ENCODE measurements around the gene FHAD1.

FHAD1 gene

DNA sequence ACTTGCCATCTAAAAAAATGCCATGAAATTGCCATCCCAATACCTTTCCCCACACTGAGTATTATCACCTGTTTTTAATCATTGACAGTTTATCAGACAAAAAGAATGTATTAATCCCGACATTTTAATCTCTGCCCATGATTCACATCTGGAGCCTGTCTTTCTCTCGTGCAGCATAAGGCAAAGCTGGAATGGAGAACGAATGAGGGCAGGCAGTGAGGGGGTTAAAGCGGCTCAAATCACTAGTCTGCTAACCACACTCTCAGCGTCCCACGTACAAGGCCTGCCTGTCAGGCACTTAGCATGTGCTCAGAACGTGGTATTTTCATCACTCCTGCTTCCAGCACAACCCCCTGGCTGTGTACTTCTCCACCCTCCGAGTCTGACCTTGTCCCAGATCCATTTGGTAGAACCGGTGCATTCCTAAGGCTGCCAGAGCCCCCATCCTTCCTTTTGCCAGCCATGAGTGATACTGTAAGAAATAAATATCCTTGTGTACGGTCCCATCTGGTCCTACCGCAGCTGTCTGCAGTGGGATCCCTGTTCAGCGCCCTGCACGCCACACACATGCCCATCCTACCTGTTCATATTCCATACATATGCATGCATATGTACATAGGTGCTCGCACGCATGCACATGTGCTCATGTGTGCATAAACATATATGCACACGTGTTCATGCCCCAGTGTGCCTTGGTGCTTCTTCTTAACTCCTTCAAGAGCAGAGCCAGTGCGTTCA is 34.6 kb upstream of the FHAD1 start:
- WGBS = 70% methylated on average over 16 of the region's 17 CpGs
- peaks cover 0 to 4% of the 10 kb centered on the region in 2 experiments for H3K27me3 ChIP-seq (ENCODE audit: control insufficient read depth in 1 of 2, insufficient read depth in 1 of 2, low read length in 2 of 2)

DNA sequence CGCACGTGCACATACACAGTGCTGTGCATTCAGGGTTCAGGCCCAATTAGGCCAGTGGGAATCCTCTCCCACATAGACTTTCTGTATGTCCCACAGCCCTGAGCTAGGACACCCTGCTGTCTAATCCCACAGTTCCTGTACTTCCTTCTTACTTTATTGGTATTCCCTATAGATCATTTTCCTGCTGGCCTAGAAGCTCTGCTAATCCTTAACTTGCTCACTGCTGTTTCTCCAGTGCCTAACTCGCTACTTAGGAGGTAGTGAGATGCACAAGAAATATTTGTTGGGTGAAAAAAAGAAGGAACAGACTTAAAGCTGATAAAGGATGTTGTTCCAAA is 34.1 kb upstream of the FHAD1 start:
- Histone ChIP-seq H2AFZ (ENCODE audit: low read depth, low read length) (no peak overlapping the region), H3K4ac (ENCODE audit: low read depth in 1 of 2, low read length in 2 of 2) (peak overlapping the region in 1 of 2 experiments; percentile 35), H3K27ac (ENCODE audit: low read length, poor library complexity, severe bottlenecking) (peak overlapping the region; percentile 86), H4K8ac (ENCODE audit: low read length) (peak overlapping the region; percentile 90), H3K4me2 (ENCODE audit: low read length, poor library complexity, severe bottlenecking) (no peak overlapping the region), H3K14ac (ENCODE audit: low read length in 2 of 2) (peak overlapping the region in 1 of 2 experiments; percentile 58), H3K4me1 (ENCODE audit: control insufficient read depth, insufficient read depth, low read depth, low read length) (peaks cover 30% of the 10 kb centered on the region), H4K91ac (ENCODE audit: low read length) (peak overlapping the region; percentile 87), H3K79me1 (replicated peaks; ENCODE audit: low read length, poor library complexity, severe bottlenecking) (peaks cover 22% of the 10 kb centered on the region), H3K4me3 (ENCODE audit: insufficient read depth in 1 of 2, low read depth in 1 of 2, low read length in 2 of 2) (no peak overlapping the region), H3K36me3 (ENCODE audit: control insufficient read depth in 1 of 2, insufficient read depth in 2 of 2, low read depth in 1 of 2, low read length in 2 of 2) (peaks cover 0 to 4% of the 10 kb centered on the region in 2 experiments), H3K27me3 (ENCODE audit: control insufficient read depth in 1 of 2, insufficient read depth in 1 of 2, low read length in 2 of 2) (peaks cover 0 to 4% of the 10 kb centered on the region in 2 experiments), H2BK15ac (ENCODE audit: low read depth, poor library complexity, severe bottlenecking) (no peak overlapping the region), H3K9me3 (ENCODE audit: control insufficient read depth, low read length) (no peaks in the 10 kb centered on the region), H3K18ac (ENCODE audit: low read depth in 1 of 2, low read length in 2 of 2) (peak overlapping the region; percentile 64 to 69), H2BK120ac (ENCODE audit: low read depth, low read length) (no peak overlapping the region), H2AK5ac (ENCODE audit: low read length, severe bottlenecking) (peak overlapping the region; percentile 9), H2BK12ac (ENCODE audit: low read length in 2 of 2) (peak overlapping the region; percentile 13 to 49), H3K23ac (ENCODE audit: low read length in 2 of 2) (no peak overlapping the region), H2BK5ac (ENCODE audit: low read depth, low read length, poor library complexity, severe bottlenecking) (no peak overlapping the region), H3K9ac (ENCODE audit: low read length) (no peak overlapping the region)
- no peak for DNase-seq
- 94% methylated on average over 3 of the region's 3 CpGs for WGBS

More for the DNA sequence above, 34.6 kb upstream of the FHAD1 start:
- Histone ChIP-seq H2BK15ac (ENCODE audit: low read depth, poor library complexity, severe bottlenecking) (peak overlapping the region; percentile 76), H3K4me1 (ENCODE audit: control insufficient read depth, insufficient read depth, low read depth, low read length) (peaks cover 34% of the 10 kb centered on the region), H3K36me3 (ENCODE audit: control insufficient read depth in 1 of 2, insufficient read depth in 2 of 2, low read depth in 1 of 2, low read length in 2 of 2) (peaks cover 0 to 6% of the 10 kb centered on the region in 2 experiments), H2AK5ac (ENCODE audit: low read length, severe bottlenecking) (no peak overlapping the region), H2AFZ (ENCODE audit: low read depth, low read length) (no peak overlapping the region), H3K9ac (ENCODE audit: low read length) (no peak overlapping the region), H3K9me3 (ENCODE audit: control insufficient read depth, low read length) (no peaks in the 10 kb centered on the region), H2BK12ac (ENCODE audit: low read length in 2 of 2) (peak overlapping the region; percentile 13 to 49), H2BK5ac (ENCODE audit: low read depth, low read length, poor library complexity, severe bottlenecking) (no peak overlapping the region), H3K4ac (ENCODE audit: low read depth in 1 of 2, low read length in 2 of 2) (peak overlapping the region in 1 of 2 experiments; percentile 35), H3K18ac (ENCODE audit: low read depth in 1 of 2, low read length in 2 of 2) (peak overlapping the region; percentile 64 to 69), H3K4me3 (ENCODE audit: insufficient read depth in 1 of 2, low read depth in 1 of 2, low read length in 2 of 2) (no peak overlapping the region), H3K23ac (ENCODE audit: low read length in 2 of 2) (no peak overlapping the region), H4K91ac (ENCODE audit: low read length) (peak overlapping the region; percentile 87), H4K8ac (ENCODE audit: low read length) (peak overlapping the region; percentile 90), H3K79me1 (replicated peaks; ENCODE audit: low read length, poor library complexity, severe bottlenecking) (peaks cover 24% of the 10 kb centered on the region), H3K4me2 (ENCODE audit: low read length, poor library complexity, severe bottlenecking) (no peak overlapping the region), H3K14ac (ENCODE audit: low read length in 2 of 2) (peak overlapping the region in 1 of 2 experiments; percentile 58), H2BK120ac (ENCODE audit: low read depth, low read length) (no peak overlapping the region), H3K27ac (ENCODE audit: low read length, poor library complexity, severe bottlenecking) (peak overlapping the region; percentile 86)
- DNase-seq = peak; percentile 43

DNA sequence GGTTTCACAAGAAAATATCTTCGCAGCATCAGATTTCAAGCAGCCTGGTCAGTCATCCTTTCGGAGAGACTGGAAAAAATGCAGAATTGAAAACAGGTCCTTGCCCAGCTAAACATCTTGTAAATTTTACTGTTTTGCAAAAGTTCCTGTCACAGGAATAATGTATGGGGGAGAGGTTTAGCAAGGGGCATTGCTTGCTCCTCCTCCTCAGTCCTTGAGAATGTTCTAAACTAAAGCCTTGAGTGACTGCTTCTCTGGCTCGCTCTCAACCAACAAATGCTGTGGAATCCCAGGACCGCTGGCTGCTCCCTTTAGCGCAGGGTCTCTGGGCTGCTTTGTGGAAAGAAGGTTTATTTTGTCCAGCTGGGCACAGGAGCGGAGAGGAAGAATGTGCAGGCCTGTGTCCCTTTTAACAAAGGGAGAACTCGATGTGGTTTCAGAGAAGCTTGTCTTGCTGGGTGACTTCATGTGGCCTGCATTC is 33.6 kb upstream of the FHAD1 start:
- peaks cover 29% of the 10 kb centered on the region for H3K4me1 ChIP-seq (ENCODE audit: control insufficient read depth, insufficient read depth, low read depth, low read length)
- peak overlapping the region; percentile 22 for H2BK5ac ChIP-seq (ENCODE audit: low read depth, low read length, poor library complexity, severe bottlenecking)
- H3K27me3 ChIP-seq (ENCODE audit: control insufficient read depth in 1 of 2, insufficient read depth in 1 of 2, low read length in 2 of 2) = peaks cover 0 to 4% of the 10 kb centered on the region in 2 experiments
- no peak overlapping the region for H3K18ac ChIP-seq (ENCODE audit: low read depth in 1 of 2, low read length in 2 of 2)
- 42% methylated on average over 7 of the region's 7 CpGs for WGBS
- no peak overlapping the region for H2AK5ac ChIP-seq (ENCODE audit: low read length, severe bottlenecking)
- H3K9ac ChIP-seq (ENCODE audit: low read length) = no peak overlapping the region
- no peaks in the 10 kb centered on the region for H3K9me3 ChIP-seq (ENCODE audit: control insufficient read depth, low read length)
- peak; percentile 85 for DNase-seq
- H2AFZ ChIP-seq (ENCODE audit: low read depth, low read length) = no peak overlapping the region
- H3K23ac ChIP-seq (ENCODE audit: low read length in 2 of 2) = no peak overlapping the region
- no peak overlapping the region for H4K8ac ChIP-seq (ENCODE audit: low read length)
- H3K4me2 ChIP-seq (ENCODE audit: low read length, poor library complexity, severe bottlenecking) = no peak overlapping the region
- peaks cover 0 to 4% of the 10 kb centered on the region in 2 experiments for H3K36me3 ChIP-seq (ENCODE audit: control insufficient read depth in 1 of 2, insufficient read depth in 2 of 2, low read depth in 1 of 2, low read length in 2 of 2)
- H2BK12ac ChIP-seq (ENCODE audit: low read length in 2 of 2) = peak overlapping the region in 1 of 2 experiments; percentile 32
- H2BK120ac ChIP-seq (ENCODE audit: low read depth, low read length) = no peak overlapping the region
- H3K14ac ChIP-seq (ENCODE audit: low read length in 2 of 2) = no peak overlapping the region
- no peak overlapping the region for H3K4me3 ChIP-seq (ENCODE audit: insufficient read depth in 1 of 2, low read depth in 1 of 2, low read length in 2 of 2)
- no peak overlapping the region for H3K4ac ChIP-seq (ENCODE audit: low read depth in 1 of 2, low read length in 2 of 2)
- peaks cover 21% of the 10 kb centered on the region for H3K79me1 ChIP-seq (replicated peaks; ENCODE audit: low read length, poor library complexity, severe bottlenecking)
- H3K27ac ChIP-seq (ENCODE audit: low read length, poor library complexity, severe bottlenecking) = peak overlapping the region; percentile 86
- H2BK15ac ChIP-seq (ENCODE audit: low read depth, poor library complexity, severe bottlenecking) = no peak overlapping the region
- H4K91ac ChIP-seq (ENCODE audit: low read length) = no peak overlapping the region

DNA sequence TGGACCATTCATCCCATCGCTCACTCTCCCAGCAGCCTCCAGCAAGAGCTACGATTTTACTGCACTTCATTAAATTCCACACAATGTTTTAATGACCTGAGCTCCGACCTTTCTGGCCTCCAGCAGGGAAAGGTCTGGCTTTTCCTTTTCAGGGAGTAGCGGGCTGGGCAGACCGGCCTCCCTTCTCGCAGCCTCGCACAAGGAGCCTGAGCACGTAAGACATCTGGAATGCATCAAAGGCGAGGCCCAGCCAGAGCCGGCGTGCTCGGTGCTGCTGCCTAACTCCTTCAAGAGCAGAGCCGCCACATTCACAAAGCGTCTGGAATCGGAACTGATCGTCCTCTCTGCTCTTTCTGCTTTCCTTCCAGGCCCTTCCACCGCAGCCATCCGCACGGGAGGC is 32.5 kb upstream of the FHAD1 start:
- no peak overlapping the region for H3K9ac ChIP-seq (ENCODE audit: low read length)
- H3K4me3 ChIP-seq (ENCODE audit: insufficient read depth in 1 of 2, low read depth in 1 of 2, low read length in 2 of 2) = no peak overlapping the region
- peak overlapping the region; percentile 75 to 98 for H3K18ac ChIP-seq (ENCODE audit: low read depth in 1 of 2, low read length in 2 of 2)
- H2BK120ac ChIP-seq (ENCODE audit: low read depth, low read length) = no peak overlapping the region
- H2AK5ac ChIP-seq (ENCODE audit: low read length, severe bottlenecking) = peak overlapping the region; percentile 99
- H3K14ac ChIP-seq (ENCODE audit: low read length in 2 of 2) = peak overlapping the region in 1 of 2 experiments; percentile 57
- peaks cover 21% of the 10 kb centered on the region for H3K79me1 ChIP-seq (replicated peaks; ENCODE audit: low read length, poor library complexity, severe bottlenecking)
- H3K23ac ChIP-seq (ENCODE audit: low read length in 2 of 2) = no peak overlapping the region
- H2BK15ac ChIP-seq (ENCODE audit: low read depth, poor library complexity, severe bottlenecking) = no peak overlapping the region
- no peaks in the 10 kb centered on the region for H3K9me3 ChIP-seq (ENCODE audit: control insufficient read depth, low read length)
- H3K4ac ChIP-seq (ENCODE audit: low read depth in 1 of 2, low read length in 2 of 2) = peak overlapping the region in 1 of 2 experiments; percentile 87
- peaks cover 0 to 4% of the 10 kb centered on the region in 2 experiments for H3K27me3 ChIP-seq (ENCODE audit: control insufficient read depth in 1 of 2, insufficient read depth in 1 of 2, low read length in 2 of 2)
- H3K27ac ChIP-seq (ENCODE audit: low read length, poor library complexity, severe bottlenecking) = peak overlapping the region; percentile 92
- H2AFZ ChIP-seq (ENCODE audit: low read depth, low read length) = no peak overlapping the region
- no peak overlapping the region for H4K8ac ChIP-seq (ENCODE audit: low read length)
- DNase-seq = peak; percentile 86
- peak overlapping the region in 1 of 2 experiments; percentile 91 for H2BK12ac ChIP-seq (ENCODE audit: low read length in 2 of 2)
- H3K4me2 ChIP-seq (ENCODE audit: low read length, poor library complexity, severe bottlenecking) = peak overlapping the region; percentile 20
- peak overlapping the region; percentile 50 for H2BK5ac ChIP-seq (ENCODE audit: low read depth, low read length, poor library complexity, severe bottlenecking)
- WGBS = 6% methylated on average over 18 of the region's 19 CpGs
- H3K36me3 ChIP-seq (ENCODE audit: control insufficient read depth in 1 of 2, insufficient read depth in 2 of 2, low read depth in 1 of 2, low read length in 2 of 2) = peaks cover 0 to 9% of the 10 kb centered on the region in 2 experiments
- peaks cover 31% of the 10 kb centered on the region for H3K4me1 ChIP-seq (ENCODE audit: control insufficient read depth, insufficient read depth, low read depth, low read length)
- H4K91ac ChIP-seq (ENCODE audit: low read length) = peak overlapping the region; percentile 90

Measured in mesenchymal stem cell (in vitro differentiated cells and primary cell).